IMR-90 (cell line): Measurements from ENCODE around the gene ANKRD11. TPM values are rescaled to one million over a fixed set of nuclear protein-coding genes. Genes with fewer than 3 reads are reported as not detected.

Source experiments
- ATAC-seq: fragments of 200-7000 bp; cut with Tn5 transposase; 2 replicates; pipeline ENCODE4 v1.9.1; 2020; ENCODE audit warnings: low read depth, mild to moderate bottlenecking, moderate library complexity
- BruUV-seq: library from RNA; stranded (reverse); fragments of 400-500 nt; replicated peaks from 2 replicates; lab custom pipeline; 2021; lab: Mats Ljungman, UMichigan
- CTCF ChIA-PET: fragments of 300-600 bp; formaldehyde crosslinking; extraction: SDS; loops from one replicate; lab custom pipeline; 2021; ENCODE audit warnings: antibody characterized with exemption; lab: Yijun Ruan, JAX
- POLR2A ChIA-PET: fragments of 300-600 bp; sonication (Branson Sonifier 250); formaldehyde crosslinking; loops from one replicate; lab custom pipeline; 2022; ENCODE audit warnings: antibody characterized with exemption; ENCODE audit not compliant: unreplicated experiment; lab: Charles Lee
- DNase-seq: peaks from one replicate; pipeline ENCODE4 v3.0.0; 2013
- H2AFZ ChIP-seq: replicated peaks from 2 replicates; pipeline ENCODE3; 2013; ENCODE audit warnings: low read length, mild to moderate bottlenecking; ENCODE audit not compliant: poor library complexity
- H2AK5ac ChIP-seq: 2 replicates; pipeline ENCODE4 v1.6.1; 2013; ENCODE audit warnings: low read depth, low read length, inconsistent platforms
- H2AK9ac ChIP-seq: replicated peaks from 2 replicates; pipeline ENCODE3; 2013; ENCODE audit warnings: mild to moderate bottlenecking, low read depth, low read length, moderate library complexity; ENCODE audit not compliant: poor library complexity
- H2BK120ac ChIP-seq: 2 replicates; pipeline ENCODE4 v1.6.1; 2013; ENCODE audit warnings: low read depth, low read length, inconsistent platforms
- H2BK15ac ChIP-seq: 3 replicates; pipeline ENCODE4 v1.6.1; 2013; ENCODE audit warnings: low read depth, low read length, inconsistent platforms
- H2BK20ac ChIP-seq: 2 replicates; pipeline ENCODE4 v1.6.1; 2013; ENCODE audit warnings: low read depth, mild to moderate bottlenecking, inconsistent platforms, low read length, moderate library complexity
- H2BK5ac ChIP-seq: 2 replicates; pipeline ENCODE4 v1.6.1; 2013; ENCODE audit warnings: mild to moderate bottlenecking, low read depth, low read length, inconsistent platforms; ENCODE audit not compliant: poor library complexity, severe bottlenecking
- H3K14ac ChIP-seq: replicated peaks from 2 replicates; pipeline ENCODE4 v1.6.1; 2013; ENCODE audit warnings: low read depth, low read length, inconsistent platforms
- H3K18ac ChIP-seq: 2 replicates; pipeline ENCODE4 v1.6.1; 2013; ENCODE audit warnings: low read depth, low read length, control low read depth
- H3K23ac ChIP-seq: 2 replicates; pipeline ENCODE4 v1.6.1; 2013; ENCODE audit warnings: low read depth, low read length, inconsistent platforms
- H3K27ac ChIP-seq: 2 replicates; pipeline ENCODE4 v1.5.1; 2013; ENCODE audit warnings: mild to moderate bottlenecking, control low read depth, low read length; ENCODE audit not compliant: insufficient read depth
- H3K27me3 ChIP-seq: 2 replicates; pipeline ENCODE4 v1.6.1; 2013; ENCODE audit warnings: low read length; ENCODE audit not compliant: control insufficient read depth, insufficient read depth
- H3K36me3 ChIP-seq: 2 replicates; pipeline ENCODE4 v1.6.1; 2013; ENCODE audit warnings: low read length, mixed read lengths; ENCODE audit not compliant: control insufficient read depth, insufficient read depth
- H3K4ac ChIP-seq: 2 replicates; pipeline ENCODE4 v1.6.1; 2013; ENCODE audit warnings: low read depth, low read length, inconsistent platforms
- H3K4me1 ChIP-seq: 2 replicates; pipeline ENCODE4 v1.6.1; 2013; ENCODE audit warnings: low read length, mixed read lengths; ENCODE audit not compliant: control insufficient read depth, insufficient read depth
- H3K4me2 ChIP-seq: 2 replicates; pipeline ENCODE4 v1.6.1; 2013; ENCODE audit warnings: low read depth, mild to moderate bottlenecking, control low read depth, low read length, moderate library complexity
- H3K4me3 ChIP-seq: 2 replicates; pipeline ENCODE4 v1.5.1; 2013; ENCODE audit warnings: low read depth, mild to moderate bottlenecking, control low read depth, low read length, moderate library complexity; ENCODE audit not compliant: insufficient read depth
- H3K56ac ChIP-seq: 2 replicates; pipeline ENCODE4 v1.6.1; 2013; ENCODE audit warnings: low read length, inconsistent platforms; ENCODE audit not compliant: insufficient read depth; ENCODE audit errors: extremely low read depth
- H3K79me1 ChIP-seq, 2 experiments: 2 replicates each; pipeline ENCODE4 v1.6.1; 2013; ENCODE audit warnings: low read length in 2 of 2, inconsistent platforms in 1 of 2, low read depth in 1 of 2
- H3K9ac ChIP-seq: 2 replicates; pipeline ENCODE4 v1.6.1; 2013; ENCODE audit warnings: low read depth, low read length, control low read depth
- H3K9me1 ChIP-seq: 2 replicates; pipeline ENCODE4 v1.6.1; 2013; ENCODE audit warnings: low read length, inconsistent platforms; ENCODE audit not compliant: insufficient read depth
- H3K9me3 ChIP-seq: 2 replicates; pipeline ENCODE4 v1.6.1; 2013; ENCODE audit warnings: low read length; ENCODE audit not compliant: control insufficient read depth, insufficient read depth
- H4K20me1 ChIP-seq: 2 replicates; pipeline ENCODE4 v1.6.1; 2013; ENCODE audit warnings: low read length, inconsistent platforms; ENCODE audit not compliant: insufficient read depth
- H4K5ac ChIP-seq: 2 replicates; pipeline ENCODE4 v1.6.1; 2013; ENCODE audit warnings: mild to moderate bottlenecking, low read depth, low read length, control low read depth
- H4K8ac ChIP-seq, 2 experiments: 2 replicates each; pipeline ENCODE4 v1.6.1; 2013; ENCODE audit warnings: low read depth in 2 of 2, low read length in 2 of 2, control low read depth in 1 of 2, inconsistent platforms in 1 of 2
- H4K91ac ChIP-seq: 2 replicates; pipeline ENCODE4 v1.6.1; 2013; ENCODE audit warnings: low read depth, low read length, inconsistent platforms; ENCODE audit not compliant: insufficient read depth
- FOS ChIP-seq: fragments of 150-350 bp; IDR thresholded peaks from 2 replicates; pipeline ENCODE4 v1.6.1; 2016; ENCODE audit warnings: low read depth, low read length
- MAFK ChIP-seq: IDR thresholded peaks from 2 replicates; pipeline ENCODE4 v1.6.1; 2012; ENCODE audit warnings: low read depth, low read length, improper control_type of control experiment
- RAD21 ChIP-seq: IDR thresholded peaks from 2 replicates; pipeline ENCODE4 v1.6.1; 2012; ENCODE audit warnings: low read length, improper control_type of control experiment
- USF2 ChIP-seq: fragments of 150-350 bp; IDR thresholded peaks from 2 replicates; pipeline ENCODE4 v1.6.1; 2017; ENCODE audit warnings: mild to moderate bottlenecking, antibody characterized with exemption, low read length, low read depth
- WGBS, 2 experiments: methylation state at CpG; one replicate each; pipeline versions ENCODE4 v1.1.5 to v1.1.7; 2013; ENCODE audit warnings: missing lambda C conversion rate in 2 of 2; ENCODE audit not compliant: insufficient read length in 1 of 2; ENCODE audit errors: extremely low coverage in 2 of 2; 5-methylcytosine and 5-hydroxymethylcytosine counted together
- dilution Hi-C: fragments of 300-500 bp; cut with HindIII; formaldehyde crosslinking; loops from one replicate; pipeline ENCODE4 v1.14.3; 2018; ENCODE audit warnings: low sequenced_read_pairs; ENCODE audit not compliant: unreplicated experiment
- in situ Hi-C: fragments of 300-500 bp; cut with MboI; formaldehyde crosslinking; loops from 3 replicates; pipeline ENCODE4 v1.14.3; 2019; ENCODE audit warnings: low sequenced_read_pairs, inconsistent platforms, mixed read lengths
- intact Hi-C: fragments of 100-400 bp; cut with micrococcal nuclease; formaldehyde crosslinking; loops from 2 replicates; pipeline ENCODE4 v1.10.0; 2022
- polyA plus RNA-seq, 3 experiments: library from polyadenylated mRNA; depleted of rRNA; stranded (reverse); fragments of >200 nt; gene quantifications; 2 replicates each; pipeline ENCODE4 v1.2.3, GENCODE V29; 2012; ENCODE audit warnings: low replicate concordance in 1 of 3
- total RNA-seq: library from RNA; depleted of rRNA; stranded (reverse); fragments of >200 nt; gene quantifications from 2 replicates; pipeline ENCODE4 v1.2.3, GENCODE V29; 2012

Gene ANKRD11
- total and polyA plus RNA-seq, 2 of the 4 experiments (the other 2 are of a cell fraction), result 46.8 to 71.9 TPM

- H3K4me3 ChIP-seq, result no peak overlapping the region
- H3K27ac ChIP-seq, result 0 out of 2 replicates have a peak overlapping the region, but pooled peaks have one; percentile 8
- peak overlapping the region; percentile 74 for H2BK5ac ChIP-seq
- ChIA-PET POLR2A (no interaction called here), CTCF (no interaction called here)
- H3K9me1 ChIP-seq, result peaks cover 72% of the 10 kb centered on the region
- H3K18ac ChIP-seq, result no peak overlapping the region
- H2AK5ac ChIP-seq, result peak overlapping the region; percentile 91
- no TSS peak for BruUV-seq
- no peak overlapping the region for H3K9ac ChIP-seq
- no peak overlapping the region for H3K4me2 ChIP-seq
- H4K20me1 ChIP-seq, result peaks cover 96% of the 10 kb centered on the region
- peak overlapping the region; percentile 40 for H2AFZ ChIP-seq
- H4K91ac ChIP-seq, result no peak overlapping the region
- peak overlapping the region; percentile 89 for H3K14ac ChIP-seq
- H2BK20ac ChIP-seq, result peak overlapping the region; percentile 70; the same call in 1 of the 2 replicates
- no peaks in the 10 kb centered on the region for H3K9me3 ChIP-seq
- no peak for ATAC-seq
- in situ Hi-C loops (no loop called here), intact Hi-C loops (no loop called here), dilution Hi-C loops (no loop called here)
- peak overlapping the region; percentile 11; the same call in 1 of the 3 replicates for H2BK15ac ChIP-seq
- peak overlapping the region; percentile 79 for H3K4ac ChIP-seq
- H3K79me1 ChIP-seq, result peaks cover 37 to 97% of the 10 kb centered on the region in 2 experiments
- no peak overlapping the region for H4K5ac ChIP-seq
- H2BK120ac ChIP-seq, result peak overlapping the region; percentile 21; the same call in 1 of the 2 replicates
- no peak overlapping the region for H3K56ac ChIP-seq
- no peak for DNase-seq
- H2AK9ac ChIP-seq, result peak overlapping the region; percentile 1
- TF ChIP-seq MAFK, result no peak
- TF ChIP-seq USF2, result no peak
- TF ChIP-seq FOS, result no peak
- TF ChIP-seq RAD21, result no peak
- peaks cover 26% of the 10 kb centered on the region for H3K36me3 ChIP-seq
- H3K23ac ChIP-seq, result peak overlapping the region; percentile 75; the same call in 1 of the 2 replicates
- peaks cover 56% of the 10 kb centered on the region for H3K4me1 ChIP-seq
- WGBS, 2 experiments, result 95% methylated on average over 7 of the region's 12 CpGs; no CpG with 5 or more reads in 1 of the 2 experiments
- no peaks in the 10 kb centered on the region for H3K27me3 ChIP-seq
- peak overlapping the region in 1 of 2 experiments; percentile 65; a peak in 1 of 4 replicates for H4K8ac ChIP-seq
Observed at GRCh38 chr16:89317101-89317671, 173.2 kb downstream of the ANKRD11 start.
